OCI-LY7 (cell line): ENCODE results near the gene MPV17. TPM values are rescaled to one million over a fixed set of nuclear protein-coding genes. Genes with fewer than 3 reads are reported as not detected.

Experiments used
- BruUV-seq: library from RNA; stranded (reverse); fragments of 400-500 nt; replicated peaks from 2 replicates; lab custom pipeline; 2021; lab: Mats Ljungman, UMichigan
- CTCF ChIA-PET: fragments of 300-600 bp; sonication (Branson Sonifier 250); formaldehyde crosslinking; loops from one replicate; lab custom pipeline; 2022; ENCODE audit warnings: antibody characterized with exemption; ENCODE audit not compliant: unreplicated experiment; lab: Charles Lee
- POLR2A ChIA-PET: fragments of 300-600 bp; sonication (Branson Sonifier 250); formaldehyde crosslinking; loops from one replicate; lab custom pipeline; 2022; ENCODE audit warnings: antibody characterized with exemption; lab: Charles Lee
- DNase-seq: peaks from one replicate; pipeline ENCODE4 v3.0.0-alpha.2; 2015; ENCODE audit warnings: low spot score
- H2AFZ ChIP-seq: fragments of 200-600 bp; sonication (generic), shearing (Covaris generic); 2 replicates; pipeline ENCODE4 v1.6.1; 2014; ENCODE audit warnings: mild to moderate bottlenecking, antibody characterized with exemption, low read length, moderate library complexity
- H3K27ac ChIP-seq: fragments of 200-600 bp; sonication (generic); 2 replicates; pipeline ENCODE4 v1.5.1; 2014; ENCODE audit warnings: mixed run types, low read depth, mild to moderate bottlenecking, moderate library complexity, low read length, inconsistent platforms; ENCODE audit not compliant: poor library complexity, severe bottlenecking
- H3K36me3 ChIP-seq: fragments of 200-600 bp; sonication (generic); 2 replicates; pipeline ENCODE4 v1.6.1; 2014; ENCODE audit warnings: mild to moderate bottlenecking, antibody characterized with exemption, low read length, moderate library complexity, mixed read lengths; ENCODE audit not compliant: insufficient read depth
- H3K4me1 ChIP-seq: fragments of 200-600 bp; sonication (generic); 2 replicates; pipeline ENCODE4 v1.5.1; 2014; ENCODE audit warnings: mild to moderate bottlenecking, low read length; ENCODE audit not compliant: insufficient read depth, poor library complexity, severe bottlenecking
- H3K4me2 ChIP-seq: fragments of 200-600 bp; sonication (generic); 2 replicates; pipeline ENCODE4 v1.6.1; 2014; ENCODE audit warnings: mild to moderate bottlenecking, low read length
- H3K4me3 ChIP-seq: fragments of 200-600 bp; sonication (generic); 2 replicates; pipeline ENCODE4 v1.5.1; 2014; ENCODE audit warnings: mild to moderate bottlenecking, low read depth, low read length; ENCODE audit not compliant: poor library complexity, severe bottlenecking
- H3K79me2 ChIP-seq: fragments of 200-600 bp; sonication (generic); 2 replicates; pipeline ENCODE4 v1.6.1; 2016; ENCODE audit warnings: low read depth, mild to moderate bottlenecking, low read length, moderate library complexity, mixed read lengths; ENCODE audit not compliant: insufficient read depth
- H3K9me2 ChIP-seq: fragments of 200-600 bp; sonication (generic); 2 replicates; pipeline ENCODE4 v1.6.1; 2016; ENCODE audit warnings: mild to moderate bottlenecking, low read length, mixed read lengths; ENCODE audit not compliant: insufficient read depth
- H3K9me3 ChIP-seq: fragments of 200-600 bp; sonication (generic); 2 replicates; pipeline ENCODE4 v1.6.1; 2014; ENCODE audit warnings: mild to moderate bottlenecking, mixed run types, low read length, mixed read lengths
- H4K20me1 ChIP-seq: fragments of 200-600 bp; sonication (generic); 2 replicates; pipeline ENCODE4 v1.6.1; 2014; ENCODE audit warnings: mild to moderate bottlenecking, antibody characterized with exemption, low read length, moderate library complexity, mixed read lengths; ENCODE audit not compliant: insufficient read depth
- CTCF ChIP-seq: fragments of 200-600 bp; sonication (generic); conservative IDR thresholded peaks from 2 replicates; pipeline ENCODE4 v1.5.1; 2014; ENCODE audit warnings: mild to moderate bottlenecking, antibody characterized with exemption, low read length, moderate library complexity, mixed read lengths
- EZH2phosphoT487 ChIP-seq: fragments of 200-600 bp; sonication (generic); IDR thresholded peaks from 2 replicates; pipeline ENCODE4 v1.6.1; 2018; ENCODE audit warnings: low read depth, borderline replicate concordance, mild to moderate bottlenecking, mixed run types, antibody characterized with exemption, low read length, moderate library complexity, mixed read lengths
- intact Hi-C: fragments of 100-400 bp; cut with micrococcal nuclease; formaldehyde crosslinking; loops from one replicate; pipeline ENCODE4 v1.10.0; 2022; ENCODE audit not compliant: unreplicated experiment
- total RNA-seq, 2 experiments: library from RNA; depleted of rRNA in 1 of 2; stranded (reverse); fragments of >200 nt in 1 of 2; shearing (Covaris generic) in 1 of 2; gene quantifications; 2 replicates each; pipeline ENCODE4 v1.2.3, GENCODE V29; 2014 to 2022

MPV17 gene
- total RNA-seq, 2 experiments from 2014 or later: 63.9 to 109 TPM

DNA sequence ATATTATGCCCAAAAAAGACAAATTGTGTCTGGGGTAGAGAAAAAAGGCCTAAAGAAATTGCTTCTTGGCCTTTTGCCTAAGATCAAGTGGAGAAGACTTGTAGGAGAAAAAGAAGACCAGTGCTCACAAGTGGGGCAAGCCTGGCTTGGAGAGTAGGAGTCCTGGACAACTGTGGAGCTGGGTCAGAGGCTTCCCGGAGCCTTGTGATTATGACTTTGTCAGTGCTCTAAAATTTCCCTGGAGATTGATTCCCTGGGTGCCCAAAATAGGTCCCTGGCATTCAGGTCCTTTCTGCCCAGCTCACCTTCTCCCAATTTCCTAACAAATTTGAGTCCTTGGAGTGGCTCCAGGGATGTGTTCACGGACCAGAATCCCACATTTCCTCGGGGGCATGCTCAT lies 41.5 kb downstream of the MPV17 start:
- ChIA-PET POLR2A (interaction anchor here (0.6 to 1.5 kb wide), 5 partner anchors 8 to 102 kb away, joined by 3 to 8 read pairs (median 4); no protein-coding TSS in a partner anchor), CTCF (interaction anchor here (0.8 to 3.4 kb wide), 5 partner anchors 9 to 200 kb away, joined by 3 to 25 read pairs (median 3); no protein-coding TSS in a partner anchor)
- no peak overlapping the region for H2AFZ ChIP-seq
- H3K27ac ChIP-seq: no peak overlapping the region
- H3K9me3 ChIP-seq: no peaks in the 10 kb centered on the region
- H3K4me1 ChIP-seq: peaks cover 37% of the 10 kb centered on the region
- intact Hi-C loops: loop anchor here (1.0 kb wide), 1 partner anchor 183 kb away; no protein-coding TSS in a partner anchor
- H4K20me1 ChIP-seq: no peaks in the 10 kb centered on the region
- no peak overlapping the region for H3K4me3 ChIP-seq
- no peak overlapping the region for H3K4me2 ChIP-seq
- H3K79me2 ChIP-seq: no peaks in the 10 kb centered on the region
- TSS peak; percentile 40 for BruUV-seq
- no peaks in the 10 kb centered on the region for H3K36me3 ChIP-seq
- no peaks in the 10 kb centered on the region for H3K9me2 ChIP-seq
- no peak for DNase-seq
- TF ChIP-seq EZH2phosphoT487 (no peak), CTCF (no peak)

- H3K4me3 ChIP-seq: no peak overlapping the region
- H2AFZ ChIP-seq: no peak overlapping the region
- no TSS peak for BruUV-seq
- intact Hi-C loops: loop anchor here (1.0 kb wide), 1 partner anchor 183 kb away; no protein-coding TSS in a partner anchor
- no peaks in the 10 kb centered on the region for H3K79me2 ChIP-seq
- H3K9me3 ChIP-seq: no peaks in the 10 kb centered on the region
- TF ChIP-seq EZH2phosphoT487 (no peak), CTCF (no peak)
- no peaks in the 10 kb centered on the region for H3K36me3 ChIP-seq
- H3K4me1 ChIP-seq: peaks cover 32% of the 10 kb centered on the region
- H4K20me1 ChIP-seq: no peaks in the 10 kb centered on the region
- CTCF ChIA-PET: interaction anchor here (1.9 to 3.4 kb wide), 3 partner anchors 12 to 30 kb away, joined by 10 to 25 read pairs (median 13); no protein-coding TSS in a partner anchor
- H3K4me2 ChIP-seq: no peak overlapping the region
- no peak overlapping the region for H3K27ac ChIP-seq
- POLR2A ChIA-PET: interaction anchor here (0.6 to 2.4 kb wide), 3 partner anchors 10 to 54 kb away, joined by 4 to 21 read pairs (median 6); no protein-coding TSS in a partner anchor
- H3K9me2 ChIP-seq: no peaks in the 10 kb centered on the region
- DNase-seq: no peak
Measured at GRCh38 chr2:27280826-27281225, 42.1 kb downstream of the MPV17 start.

DNA sequence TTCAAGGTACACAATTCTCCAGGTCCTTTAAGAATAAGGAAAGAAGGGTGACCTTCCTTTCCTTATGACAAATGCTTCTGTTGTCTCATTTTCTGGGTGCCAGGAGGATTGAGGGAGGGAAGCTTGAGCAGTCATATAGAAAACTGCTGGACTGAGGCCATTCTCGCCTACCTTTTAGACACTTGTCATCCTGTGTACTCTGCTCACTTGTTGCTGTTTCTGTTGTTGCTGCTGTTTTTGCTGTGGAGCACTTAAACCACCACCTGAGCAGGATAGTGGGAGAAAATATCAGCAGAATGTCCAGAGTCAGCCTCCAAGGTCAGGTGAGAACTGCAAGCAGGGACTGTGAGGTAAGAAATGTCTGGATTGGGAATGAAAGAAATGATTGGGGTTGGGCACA lies 44.9 kb downstream of the MPV17 start:
- no TSS peak for BruUV-seq
- no peak for DNase-seq
- no peak overlapping the region for H3K4me2 ChIP-seq
- H3K27ac ChIP-seq: no peak overlapping the region
- H3K9me2 ChIP-seq: no peaks in the 10 kb centered on the region
- intact Hi-C loops: no loop called here
- no peaks in the 10 kb centered on the region for H3K9me3 ChIP-seq
- POLR2A ChIA-PET: no interaction called here
- no peaks in the 10 kb centered on the region for H3K36me3 ChIP-seq
- no peaks in the 10 kb centered on the region for H3K79me2 ChIP-seq
- H2AFZ ChIP-seq: no peak overlapping the region
- CTCF ChIA-PET: no interaction called here
- TF ChIP-seq CTCF (no peak), EZH2phosphoT487 (no peak)
- H4K20me1 ChIP-seq: no peaks in the 10 kb centered on the region
- H3K4me1 ChIP-seq: peaks cover 30% of the 10 kb centered on the region
- H3K4me3 ChIP-seq: no peak overlapping the region
